Measurements from ENCODE around the gene RFX4. TPM values are rescaled to one million over a fixed set of nuclear protein-coding genes. Genes with fewer than 3 reads are reported as not detected.

The RFX4 gene
- total and polyA plus RNA-seq, 9 of the 15 experiments (the other 6 are each of a cell fraction or from before 2014, with no cell fraction given): not detected

DNA sequence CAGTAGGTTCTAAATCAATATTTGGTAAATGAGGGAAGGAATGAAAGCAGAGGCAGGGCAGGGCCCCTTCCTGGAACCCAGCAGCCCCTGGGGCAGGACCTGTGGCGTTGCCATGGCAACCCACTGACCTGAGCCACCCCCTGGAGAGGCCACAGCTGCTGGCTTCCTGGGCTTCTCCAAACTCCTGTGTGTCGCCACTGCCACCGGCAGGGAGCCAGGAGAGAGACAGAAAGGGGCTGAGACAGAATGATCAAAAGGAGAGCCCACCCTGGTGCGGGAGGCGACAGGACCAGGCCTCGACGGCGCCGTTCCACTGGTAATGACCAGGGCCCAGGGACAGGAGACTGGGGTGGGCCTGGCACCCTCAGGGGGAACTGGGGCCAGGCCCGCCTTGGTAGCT, 18.2 kb downstream of the RFX4 start:
- 8% methylated on average over 8 of the region's 10 CpGs for WGBS (ENCODE audit: insufficient coverage, low coverage, missing lambda C conversion rate)
- CTCF ChIA-PET (ENCODE audit: low intra/inter-chr PET ratio): no interaction called here
- peak overlapping the region in 1 of 2 experiments; percentile 65; a peak in 2 of 4 replicates for H3K9ac ChIP-seq (ENCODE audit: insufficient read depth in 1 of 2, low read depth in 2 of 2, low read length in 2 of 2)
- H3K9me1 ChIP-seq (ENCODE audit: control insufficient read depth, insufficient read depth, low read length): no peaks in the 10 kb centered on the region
- peak; percentile 36 to 44 (median 43) for DNase-seq (ENCODE audit: extremely low read depth in 1 of 4, low spot score in 3 of 4)
- FAIRE-seq: no peak
- intact Hi-C loops (cut with micrococcal nuclease): loop anchor here (10.0 kb wide), 1 partner anchor 244 kb away; no protein-coding TSS in a partner anchor
- BruUV-seq (replicated peaks): no TSS peak
- H3K9me3 ChIP-seq (replicated peaks; ENCODE audit: control insufficient read depth, insufficient read depth, low read depth, low read length): no peaks in the 10 kb centered on the region
- H3K4me3 ChIP-seq: no peak overlapping the region
- peak; percentile 86 for ATAC-seq
- POLR2A ChIA-PET: no interaction called here
- no peak overlapping the region for H3K4me2 ChIP-seq (ENCODE audit: insufficient read depth, low read length)
- H3K27me3 ChIP-seq (ENCODE audit: control insufficient read depth in 2 of 2, insufficient read depth in 2 of 2, low read length in 2 of 2): peaks cover 0 to 26% of the 10 kb centered on the region in 2 experiments; a peak in 2 of 5 replicates
- H4K20me1 ChIP-seq (replicated peaks; ENCODE audit: control insufficient read depth, insufficient read depth, low read length): no peaks in the 10 kb centered on the region; the same call in 1 of the 2 replicates
- H3K36me3 ChIP-seq (ENCODE audit: control insufficient read depth, insufficient read depth, low read length): no peaks in the 10 kb centered on the region
- no peak overlapping the region for H2AFZ ChIP-seq (ENCODE audit: low read depth, low read length)
- in situ Hi-C loops (cut with MboI): no loop called here
- H3K4me1 ChIP-seq (replicated peaks in 1 of 2; ENCODE audit: control insufficient read depth in 2 of 2, insufficient read depth in 2 of 2, low read length in 2 of 2): peaks cover 0 to 5% of the 10 kb centered on the region in 2 experiments; a peak in 1 of 5 replicates
- no peaks in the 10 kb centered on the region for H3K79me2 ChIP-seq (ENCODE audit: control insufficient read depth, insufficient read depth, low read length)
- no peak overlapping the region for H3K27ac ChIP-seq (ENCODE audit: extremely low read depth, low read depth, low read length)
- TF ChIP-seq PRMT5 (CRISPR knock-in tag; IDR thresholded peaks at IDR 0.05): no peak
- no peak for TF ChIP-seq GTF2A2 (tag; IDR thresholded peaks at IDR 0.05)
- no peak for TF ChIP-seq NCOA1 (IDR thresholded peaks at IDR 0.05; ENCODE audit: low read depth)
- no peak for TF ChIP-seq SRSF9 (IDR thresholded peaks at IDR 0.05; ENCODE audit: borderline replicate concordance, low read depth, low read length)
- TF ChIP-seq STAT5B (CRISPR knock-in tag; IDR thresholded peaks at IDR 0.05): no peak
- no peak for TF ChIP-seq SRSF7 (optimal IDR thresholded peaks at IDR 0.05; ENCODE audit: low read depth, low read length)
- no peak for TF ChIP-seq ZNF668 (CRISPR knock-in tag; IDR thresholded peaks at IDR 0.05)
- TF ChIP-seq ZNF507 (tag; conservative IDR thresholded peaks at IDR 0.05): no peak
- no peak for TF ChIP-seq ZNF224 (CRISPR knock-in tag; IDR thresholded peaks at IDR 0.05)
- TF ChIP-seq HDAC3 (IDR thresholded peaks at IDR 0.05; ENCODE audit: borderline replicate concordance, partially characterized antibody): no peak
- TF ChIP-seq, protein P1, sequence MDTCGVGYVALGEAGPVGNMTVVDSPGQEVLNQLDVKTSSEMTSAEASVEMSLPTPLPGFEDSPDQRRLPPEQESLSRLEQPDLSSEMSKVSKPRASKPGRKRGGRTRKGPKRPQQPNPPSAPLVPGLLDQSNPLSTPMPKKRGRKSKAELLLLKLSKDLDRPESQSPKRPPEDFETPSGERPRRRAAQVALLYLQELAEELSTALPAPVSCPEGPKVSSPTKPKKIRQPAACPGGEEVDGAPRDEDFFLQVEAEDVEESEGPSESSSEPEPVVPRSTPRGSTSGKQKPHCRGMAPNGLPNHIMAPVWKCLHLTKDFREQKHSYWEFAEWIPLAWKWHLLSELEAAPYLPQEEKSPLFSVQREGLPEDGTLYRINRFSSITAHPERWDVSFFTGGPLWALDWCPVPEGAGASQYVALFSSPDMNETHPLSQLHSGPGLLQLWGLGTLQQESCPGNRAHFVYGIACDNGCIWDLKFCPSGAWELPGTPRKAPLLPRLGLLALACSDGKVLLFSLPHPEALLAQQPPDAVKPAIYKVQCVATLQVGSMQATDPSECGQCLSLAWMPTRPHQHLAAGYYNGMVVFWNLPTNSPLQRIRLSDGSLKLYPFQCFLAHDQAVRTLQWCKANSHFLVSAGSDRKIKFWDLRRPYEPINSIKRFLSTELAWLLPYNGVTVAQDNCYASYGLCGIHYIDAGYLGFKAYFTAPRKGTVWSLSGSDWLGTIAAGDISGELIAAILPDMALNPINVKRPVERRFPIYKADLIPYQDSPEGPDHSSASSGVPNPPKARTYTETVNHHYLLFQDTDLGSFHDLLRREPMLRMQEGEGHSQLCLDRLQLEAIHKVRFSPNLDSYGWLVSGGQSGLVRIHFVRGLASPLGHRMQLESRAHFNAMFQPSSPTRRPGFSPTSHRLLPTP (IDR thresholded peaks at IDR 0.05; ENCODE audit: borderline replicate concordance, extremely low read depth, insufficient read length): no peak
- TF ChIP-seq, protein P2, sequence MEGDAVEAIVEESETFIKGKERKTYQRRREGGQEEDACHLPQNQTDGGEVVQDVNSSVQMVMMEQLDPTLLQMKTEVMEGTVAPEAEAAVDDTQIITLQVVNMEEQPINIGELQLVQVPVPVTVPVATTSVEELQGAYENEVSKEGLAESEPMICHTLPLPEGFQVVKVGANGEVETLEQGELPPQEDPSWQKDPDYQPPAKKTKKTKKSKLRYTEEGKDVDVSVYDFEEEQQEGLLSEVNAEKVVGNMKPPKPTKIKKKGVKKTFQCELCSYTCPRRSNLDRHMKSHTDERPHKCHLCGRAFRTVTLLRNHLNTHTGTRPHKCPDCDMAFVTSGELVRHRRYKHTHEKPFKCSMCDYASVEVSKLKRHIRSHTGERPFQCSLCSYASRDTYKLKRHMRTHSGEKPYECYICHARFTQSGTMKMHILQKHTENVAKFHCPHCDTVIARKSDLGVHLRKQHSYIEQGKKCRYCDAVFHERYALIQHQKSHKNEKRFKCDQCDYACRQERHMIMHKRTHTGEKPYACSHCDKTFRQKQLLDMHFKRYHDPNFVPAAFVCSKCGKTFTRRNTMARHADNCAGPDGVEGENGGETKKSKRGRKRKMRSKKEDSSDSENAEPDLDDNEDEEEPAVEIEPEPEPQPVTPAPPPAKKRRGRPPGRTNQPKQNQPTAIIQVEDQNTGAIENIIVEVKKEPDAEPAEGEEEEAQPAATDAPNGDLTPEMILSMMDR (IDR thresholded peaks at IDR 0.05 in 2 of 3, conservative IDR thresholded peaks at IDR 0.05 in 1 of 3; ENCODE audit: insufficient read depth in 2 of 3, low read depth in 1 of 3, low read length in 3 of 3): 0 out of 6 replicates have a peak, but pooled peaks of 1 of the 3 experiments have one; percentile 3
- TF ChIP-seq NR3C1 (CRISPR knock-in tag; IDR thresholded peaks at IDR 0.05): no peak
- TF ChIP-seq, protein P3, sequence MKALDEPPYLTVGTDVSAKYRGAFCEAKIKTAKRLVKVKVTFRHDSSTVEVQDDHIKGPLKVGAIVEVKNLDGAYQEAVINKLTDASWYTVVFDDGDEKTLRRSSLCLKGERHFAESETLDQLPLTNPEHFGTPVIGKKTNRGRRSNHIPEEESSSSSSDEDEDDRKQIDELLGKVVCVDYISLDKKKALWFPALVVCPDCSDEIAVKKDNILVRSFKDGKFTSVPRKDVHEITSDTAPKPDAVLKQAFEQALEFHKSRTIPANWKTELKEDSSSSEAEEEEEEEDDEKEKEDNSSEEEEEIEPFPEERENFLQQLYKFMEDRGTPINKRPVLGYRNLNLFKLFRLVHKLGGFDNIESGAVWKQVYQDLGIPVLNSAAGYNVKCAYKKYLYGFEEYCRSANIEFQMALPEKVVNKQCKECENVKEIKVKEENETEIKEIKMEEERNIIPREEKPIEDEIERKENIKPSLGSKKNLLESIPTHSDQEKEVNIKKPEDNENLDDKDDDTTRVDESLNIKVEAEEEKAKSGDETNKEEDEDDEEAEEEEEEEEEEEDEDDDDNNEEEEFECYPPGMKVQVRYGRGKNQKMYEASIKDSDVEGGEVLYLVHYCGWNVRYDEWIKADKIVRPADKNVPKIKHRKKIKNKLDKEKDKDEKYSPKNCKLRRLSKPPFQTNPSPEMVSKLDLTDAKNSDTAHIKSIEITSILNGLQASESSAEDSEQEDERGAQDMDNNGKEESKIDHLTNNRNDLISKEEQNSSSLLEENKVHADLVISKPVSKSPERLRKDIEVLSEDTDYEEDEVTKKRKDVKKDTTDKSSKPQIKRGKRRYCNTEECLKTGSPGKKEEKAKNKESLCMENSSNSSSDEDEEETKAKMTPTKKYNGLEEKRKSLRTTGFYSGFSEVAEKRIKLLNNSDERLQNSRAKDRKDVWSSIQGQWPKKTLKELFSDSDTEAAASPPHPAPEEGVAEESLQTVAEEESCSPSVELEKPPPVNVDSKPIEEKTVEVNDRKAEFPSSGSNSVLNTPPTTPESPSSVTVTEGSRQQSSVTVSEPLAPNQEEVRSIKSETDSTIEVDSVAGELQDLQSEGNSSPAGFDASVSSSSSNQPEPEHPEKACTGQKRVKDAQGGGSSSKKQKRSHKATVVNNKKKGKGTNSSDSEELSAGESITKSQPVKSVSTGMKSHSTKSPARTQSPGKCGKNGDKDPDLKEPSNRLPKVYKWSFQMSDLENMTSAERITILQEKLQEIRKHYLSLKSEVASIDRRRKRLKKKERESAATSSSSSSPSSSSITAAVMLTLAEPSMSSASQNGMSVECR (CRISPR knock-in tag; IDR thresholded peaks at IDR 0.05): no peak
